ENCODE measurements around the gene ZNF732. TPM values are rescaled to one million over a fixed set of nuclear protein-coding genes. Genes with fewer than 3 reads are reported as not detected.
"Not testable (repeated sequence)": the region's sequence is repeated elsewhere in the genome, so short reads cannot be mapped to it uniquely, and the experiment has no call there.

The ZNF732 gene
- total and polyA plus RNA-seq, 3 experiments from 2014 or later, result not detected

DNA sequence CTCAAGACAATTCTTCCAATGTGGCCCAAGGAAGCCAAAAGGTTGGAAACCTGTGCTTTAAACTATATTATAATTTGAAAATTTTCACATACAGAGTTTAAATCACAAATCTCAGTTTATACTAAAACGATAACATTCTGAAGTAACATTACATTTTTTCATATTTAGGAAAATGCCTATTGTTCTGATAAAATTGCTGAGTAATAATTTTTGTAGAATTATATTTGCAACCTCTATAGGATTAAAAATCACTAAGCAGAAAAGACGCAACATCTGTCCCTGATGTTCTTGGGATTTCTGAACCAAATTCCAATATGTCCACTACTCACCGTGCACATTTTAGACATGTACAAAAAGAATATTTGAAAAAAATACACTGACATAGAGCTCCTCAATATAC is 10.5 kb downstream of the ZNF732 start:
- Histone ChIP-seq H3K4me3 (ENCODE audit: low read length) (no peak overlapping the region), H3K4me1 (ENCODE audit: insufficient read depth, low read length) (no peaks in the 10 kb centered on the region), H3K27me3 (ENCODE audit: insufficient read depth, low read length, poor library complexity, severe bottlenecking) (no peaks in the 10 kb centered on the region), H3K27ac (ENCODE audit: low read depth, low read length) (no peak overlapping the region), H3K36me3 (ENCODE audit: insufficient read depth, low read length) (no peaks in the 10 kb centered on the region), H3K9me3 (ENCODE audit: low read length) (no peaks in the 10 kb centered on the region)
- peaks cover 3 to 4% of the 10 kb centered on the region in 2 donors for H3K27me3 Mint-ChIP-seq
- peaks cover 3 to 10% (median 6%) of the 10 kb centered on the region in 5 donors for H3K9me3 Mint-ChIP-seq
- H3K27ac Mint-ChIP-seq, result no peak overlapping the region
- peaks cover 0 to 5% (median 0%) of the 10 kb centered on the region in 3 donors for H3K36me3 Mint-ChIP-seq
- H3K4me3 Mint-ChIP-seq, result no peak overlapping the region
- ChIA-PET CTCF (no interaction called here), POLR2A (no interaction called here)
- H3K4me1 Mint-ChIP-seq, result no peaks in the 10 kb centered on the region
- no peak for DNase-seq

DNA sequence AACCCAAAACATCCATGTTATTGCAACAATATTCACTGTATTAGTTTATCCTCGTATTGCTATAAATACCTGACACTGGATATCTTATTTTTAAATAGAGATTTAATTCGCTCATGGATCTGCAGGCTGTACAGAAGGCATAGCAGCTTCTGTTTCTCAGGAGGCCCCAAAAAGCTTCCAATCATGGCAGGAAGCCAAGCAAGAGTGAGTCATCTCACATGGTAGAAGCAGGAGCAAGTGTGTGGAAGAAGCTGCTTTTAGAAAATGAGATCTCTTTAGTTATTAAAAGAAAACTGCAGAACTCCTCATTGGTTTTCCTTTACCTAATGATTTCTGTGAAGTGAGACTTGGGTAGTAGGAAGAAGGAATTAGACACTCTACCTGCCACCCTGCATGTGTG is 16.4 kb downstream of the ZNF732 start:
- Mint-ChIP-seq H3K36me3 (peaks cover 0 to 26% (median 0%) of the 10 kb centered on the region in 3 donors), H3K9me3 (peaks cover 14 to 40% (median 30%) of the 10 kb centered on the region in 5 donors), H3K27ac (no peak overlapping the region), H3K27me3 (peaks cover 2 to 10% of the 10 kb centered on the region in 2 donors), H3K4me1 (no peaks in the 10 kb centered on the region), H3K4me3 (no peak overlapping the region)
- Histone ChIP-seq H3K4me3 (ENCODE audit: low read length) (no peak overlapping the region), H3K4me1 (ENCODE audit: insufficient read depth, low read length) (no peaks in the 10 kb centered on the region), H3K27ac (ENCODE audit: low read depth, low read length) (no peak overlapping the region), H3K9me3 (ENCODE audit: low read length) (no peaks in the 10 kb centered on the region), H3K27me3 (ENCODE audit: insufficient read depth, low read length, poor library complexity, severe bottlenecking) (no peaks in the 10 kb centered on the region), H3K36me3 (ENCODE audit: insufficient read depth, low read length) (no peaks in the 10 kb centered on the region)
- DNase-seq, result no peak
- ChIA-PET CTCF (no interaction called here), POLR2A (no interaction called here)

DNA sequence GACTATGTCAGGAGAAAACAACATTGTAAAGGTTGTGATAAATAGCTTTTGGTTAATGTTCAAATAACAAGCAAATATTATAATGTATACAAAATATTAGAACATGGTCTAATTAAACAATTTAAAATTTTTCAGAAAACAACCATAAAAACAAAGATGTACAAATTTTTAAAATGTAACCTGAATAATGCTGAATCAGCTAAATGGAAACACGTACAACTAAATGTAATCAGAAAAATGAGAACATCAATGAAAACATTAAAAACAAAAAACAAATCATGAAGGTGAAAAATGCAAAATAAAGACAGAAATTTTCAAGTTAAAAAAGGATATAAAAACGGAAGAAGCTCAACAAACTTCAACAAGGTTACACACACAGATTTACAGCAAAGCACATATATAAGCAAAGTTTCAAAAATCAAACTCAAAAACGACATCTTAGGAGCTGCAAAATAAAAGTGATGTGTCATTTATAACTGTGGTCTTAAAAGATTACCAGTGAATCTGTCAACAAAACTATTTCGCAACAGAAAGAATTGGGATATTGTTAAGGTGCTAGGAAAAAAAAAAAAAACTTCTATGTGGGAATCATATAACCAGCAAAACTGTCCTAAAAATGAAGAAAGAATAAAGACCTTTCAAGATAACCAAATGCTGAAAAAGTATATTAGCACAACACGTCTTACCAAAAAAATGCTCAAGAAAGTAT is 31.8 kb downstream of the ZNF732 start:
- DNase-seq, result no peak
- Histone ChIP-seq H3K4me3 (ENCODE audit: low read length) (no peak overlapping the region), H3K27me3 (ENCODE audit: insufficient read depth, low read length, poor library complexity, severe bottlenecking) (no peaks in the 10 kb centered on the region), H3K36me3 (ENCODE audit: insufficient read depth, low read length) (no peaks in the 10 kb centered on the region), H3K27ac (ENCODE audit: low read depth, low read length) (no peak overlapping the region), H3K9me3 (ENCODE audit: low read length) (peaks cover 21% of the 10 kb centered on the region), H3K4me1 (ENCODE audit: insufficient read depth, low read length) (no peaks in the 10 kb centered on the region)
- Mint-ChIP-seq H3K4me1 (no peaks in the 10 kb centered on the region), H3K36me3 (peaks cover 0 to 28% (median 20%) of the 10 kb centered on the region in 3 donors), H3K27ac (no peak overlapping the region), H3K9me3 (peaks cover 60 to 86% (median 78%) of the 10 kb centered on the region in 5 donors), H3K27me3 (peaks cover 0 to 8% of the 10 kb centered on the region in 2 donors), H3K4me3 (no peak overlapping the region)
- ChIA-PET POLR2A (no interaction called here), CTCF (no interaction called here)

DNA sequence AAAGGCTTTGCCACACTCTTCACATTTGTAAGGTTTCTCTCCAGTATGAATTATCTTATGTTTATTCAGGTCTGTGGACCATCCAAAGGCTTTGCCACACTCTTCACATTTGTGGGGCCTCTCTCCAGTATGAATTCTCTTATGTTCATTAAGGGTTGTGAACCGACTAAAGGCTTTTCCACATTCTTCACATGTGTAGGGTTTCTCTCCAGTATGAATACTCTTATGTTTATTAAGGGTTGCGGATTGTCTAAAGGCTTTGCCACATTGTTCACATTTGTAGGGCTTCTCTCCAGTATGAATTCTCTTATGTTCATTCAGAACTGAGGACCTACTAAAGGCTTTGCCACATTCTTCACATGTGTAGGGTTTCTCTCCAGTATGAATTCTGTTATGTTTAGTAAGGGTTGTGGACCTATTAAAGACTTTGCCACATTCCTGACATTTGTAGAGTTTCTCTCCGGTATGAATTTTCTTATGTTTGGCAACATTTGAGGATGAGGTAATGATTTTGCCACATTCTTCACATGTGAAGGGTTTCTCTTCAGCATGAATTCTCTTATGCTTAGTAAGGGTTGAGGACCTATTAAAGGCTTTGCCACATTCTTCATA is 33.7 kb downstream of the ZNF732 start:
- Mint-ChIP-seq H3K27ac (no peak overlapping the region), H3K36me3 (peaks cover 0 to 21% (median 20%) of the 10 kb centered on the region in 3 donors), H3K27me3 (peaks cover 0 to 8% of the 10 kb centered on the region in 2 donors), H3K9me3 (peaks cover 43 to 81% (median 67%) of the 10 kb centered on the region in 5 donors), H3K4me1 (no peaks in the 10 kb centered on the region), H3K4me3 (no peak overlapping the region)
- no peaks in the 10 kb centered on the region for H3K4me1 ChIP-seq (ENCODE audit: insufficient read depth, low read length)
- no peak overlapping the region for H3K27ac ChIP-seq (ENCODE audit: low read depth, low read length)
- H3K9me3 ChIP-seq (ENCODE audit: low read length), result peaks cover 21% of the 10 kb centered on the region
- H3K36me3 ChIP-seq (ENCODE audit: insufficient read depth, low read length), result no peaks in the 10 kb centered on the region
- CTCF ChIA-PET, result no interaction called here
- H3K4me3 ChIP-seq (ENCODE audit: low read length), result no peak overlapping the region
- POLR2A ChIA-PET, result no interaction called here
- DNase-seq, result no peak
- no peaks in the 10 kb centered on the region for H3K27me3 ChIP-seq (ENCODE audit: insufficient read depth, low read length, poor library complexity, severe bottlenecking)

DNA sequence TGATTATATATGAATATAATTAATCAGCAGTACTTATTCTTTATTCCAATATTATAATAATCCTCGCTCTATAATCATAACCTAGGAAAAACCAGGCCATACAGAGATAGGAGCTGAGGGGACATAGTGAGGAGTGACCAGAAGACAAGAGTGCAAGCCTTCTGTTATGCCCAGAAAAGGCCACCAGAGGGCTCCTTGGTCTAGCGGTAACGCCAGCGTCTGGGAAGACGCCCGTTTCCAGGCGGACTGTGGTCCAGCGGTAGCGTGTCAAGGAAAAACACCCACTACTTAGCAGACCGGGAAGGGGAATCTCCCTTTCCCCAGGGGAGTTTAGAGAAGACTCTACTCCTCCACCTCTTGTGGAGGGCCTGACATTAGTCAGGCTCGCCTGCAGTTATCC is 46.0 kb downstream of the ZNF732 start:
- H3K4me3 ChIP-seq (ENCODE audit: low read length); H3K36me3 ChIP-seq (ENCODE audit: insufficient read depth, low read length); H3K4me1 Mint-ChIP-seq; H3K27me3 Mint-ChIP-seq; H3K27me3 ChIP-seq (ENCODE audit: insufficient read depth, low read length, poor library complexity, severe bottlenecking); H3K27ac ChIP-seq (ENCODE audit: low read depth, low read length); H3K27ac Mint-ChIP-seq; H3K4me3 Mint-ChIP-seq; CTCF ChIA-PET; POLR2A ChIA-PET; H3K4me1 ChIP-seq (ENCODE audit: insufficient read depth, low read length); DNase-seq: not testable (repeated sequence)
- peaks cover 27% of the 10 kb centered on the region for H3K9me3 ChIP-seq (ENCODE audit: low read length)
- H3K9me3 Mint-ChIP-seq, result peaks cover 70 to 93% (median 78%) of the 10 kb centered on the region in 5 donors
- H3K36me3 Mint-ChIP-seq, result peaks cover 6 to 51% (median 15%) of the 10 kb centered on the region in 3 donors

DNA sequence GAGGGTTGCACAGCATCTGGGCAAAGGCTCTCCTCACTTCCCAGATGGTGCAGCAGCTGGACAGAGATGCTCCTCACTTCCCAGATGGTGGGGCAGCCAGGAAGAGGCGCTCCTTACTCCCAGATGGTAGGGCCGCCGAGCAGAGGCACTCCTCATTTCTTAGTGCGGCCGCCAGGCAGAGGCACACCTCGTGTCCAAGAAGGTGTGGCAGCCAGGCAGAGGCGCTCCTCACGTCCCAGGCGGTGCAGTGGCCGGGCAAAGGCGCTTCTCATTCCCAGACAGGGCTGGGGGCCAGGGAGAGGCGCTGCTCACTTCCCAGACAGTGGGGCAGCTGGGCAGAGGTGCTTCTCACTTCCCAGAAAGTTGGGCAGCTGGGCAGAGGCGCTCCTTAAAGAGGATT is 48.8 kb downstream of the ZNF732 start:
- POLR2A ChIA-PET, result no interaction called here
- Histone ChIP-seq H3K9me3 (ENCODE audit: low read length) (peaks cover 34% of the 10 kb centered on the region), H3K27me3 (ENCODE audit: insufficient read depth, low read length, poor library complexity, severe bottlenecking) (no peaks in the 10 kb centered on the region), H3K27ac (ENCODE audit: low read depth, low read length) (no peak overlapping the region), H3K4me1 (ENCODE audit: insufficient read depth, low read length) (no peaks in the 10 kb centered on the region), H3K4me3 (ENCODE audit: low read length) (no peak overlapping the region), H3K36me3 (ENCODE audit: insufficient read depth, low read length) (no peaks in the 10 kb centered on the region)
- no peak for DNase-seq
- Mint-ChIP-seq H3K9me3 (peaks cover 70 to 94% (median 80%) of the 10 kb centered on the region in 5 donors), H3K4me1 (no peaks in the 10 kb centered on the region), H3K27me3 (peaks cover 0 to 7% of the 10 kb centered on the region in 2 donors), H3K36me3 (peaks cover 3 to 56% (median 21%) of the 10 kb centered on the region in 3 donors), H3K27ac (no peak overlapping the region), H3K4me3 (no peak overlapping the region)
- CTCF ChIA-PET, result no interaction called here

DNA sequence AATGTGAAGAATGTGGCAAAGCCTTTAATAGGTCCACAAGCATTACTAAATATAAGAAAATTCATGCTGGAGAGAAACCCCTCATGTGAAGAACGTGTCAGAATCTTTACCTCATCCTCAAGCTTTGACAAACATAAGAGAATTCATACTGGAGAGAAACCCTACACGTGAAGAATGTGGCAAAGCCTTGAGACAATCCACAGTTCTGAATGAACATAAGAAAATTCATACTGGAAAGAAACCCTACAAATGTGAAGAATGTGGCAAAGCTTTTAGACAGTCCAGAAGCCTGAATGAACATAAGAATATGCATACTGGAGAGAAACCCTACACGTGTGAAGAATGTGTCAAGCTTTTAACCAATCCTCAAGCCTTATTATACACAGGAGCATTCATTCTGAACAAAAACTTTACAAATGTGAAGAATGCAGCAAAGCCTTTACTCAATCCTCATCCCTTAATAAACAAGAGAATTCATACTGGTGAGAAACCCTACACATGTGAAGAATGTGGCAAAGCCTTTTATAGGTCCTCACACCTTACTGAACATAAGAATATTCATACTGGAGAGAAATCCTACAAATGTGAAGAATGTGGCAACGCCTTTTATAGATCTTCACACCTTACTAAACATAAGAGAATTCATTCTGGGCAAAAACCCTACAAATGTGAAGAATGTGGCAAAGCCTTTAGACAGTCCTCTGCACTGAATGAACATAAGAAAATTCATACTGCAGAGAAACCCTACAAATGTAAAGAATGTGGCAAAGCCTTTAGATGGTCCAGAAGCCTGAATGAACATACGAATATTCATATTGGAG is 51.1 kb downstream of the ZNF732 start:
- peaks cover 24% of the 10 kb centered on the region for H3K9me3 ChIP-seq (ENCODE audit: low read length)
- DNase-seq, result no peak
- H3K36me3 ChIP-seq (ENCODE audit: insufficient read depth, low read length), result no peaks in the 10 kb centered on the region
- H3K4me3 ChIP-seq (ENCODE audit: low read length), result no peak overlapping the region
- no peaks in the 10 kb centered on the region for H3K27me3 ChIP-seq (ENCODE audit: insufficient read depth, low read length, poor library complexity, severe bottlenecking)
- H3K27me3 Mint-ChIP-seq, result no peaks in the 10 kb centered on the region
- ChIA-PET CTCF (no interaction called here), POLR2A (no interaction called here)
- peaks cover 65 to 86% (median 68%) of the 10 kb centered on the region in 5 donors for H3K9me3 Mint-ChIP-seq
- H3K36me3 Mint-ChIP-seq, result peaks cover 5 to 46% (median 17%) of the 10 kb centered on the region in 3 donors
- H3K4me1 ChIP-seq (ENCODE audit: insufficient read depth, low read length), result no peaks in the 10 kb centered on the region
- no peak overlapping the region for H3K27ac ChIP-seq (ENCODE audit: low read depth, low read length)
- H3K4me3 Mint-ChIP-seq, result no peak overlapping the region
- no peak overlapping the region for H3K27ac Mint-ChIP-seq
- no peaks in the 10 kb centered on the region for H3K4me1 Mint-ChIP-seq

DNA sequence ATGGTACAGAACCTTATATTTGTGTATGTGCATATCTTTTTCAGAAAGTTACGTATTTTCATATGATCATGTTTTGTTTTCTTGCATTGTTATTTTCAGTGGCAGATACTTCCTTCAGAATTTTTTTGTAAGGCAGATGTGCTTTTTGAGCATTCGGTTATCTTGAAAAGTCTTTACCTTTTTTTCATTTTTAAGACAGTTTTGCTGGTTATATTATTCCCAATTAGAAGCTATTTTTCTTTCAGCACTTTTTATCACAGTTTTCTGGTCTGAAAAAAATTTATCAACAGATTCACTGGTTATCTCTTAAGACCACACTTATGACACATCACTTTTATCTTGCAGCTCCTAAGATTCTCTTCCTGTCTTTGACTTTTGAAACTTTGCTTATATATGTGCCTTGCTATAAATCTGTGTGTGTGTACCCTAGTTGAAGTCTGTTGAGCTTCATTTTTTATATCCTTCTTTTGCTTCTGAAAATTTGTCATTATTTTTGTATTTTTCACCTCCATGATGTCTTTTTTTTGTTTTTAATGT is 53.1 kb downstream of the ZNF732 start:
- POLR2A ChIA-PET, result no interaction called here
- no peak overlapping the region for H3K27ac Mint-ChIP-seq
- no peaks in the 10 kb centered on the region for H3K36me3 ChIP-seq (ENCODE audit: insufficient read depth, low read length)
- no peaks in the 10 kb centered on the region for H3K27me3 Mint-ChIP-seq
- no peaks in the 10 kb centered on the region for H3K4me1 Mint-ChIP-seq
- CTCF ChIA-PET, result no interaction called here
- H3K4me3 Mint-ChIP-seq, result no peak overlapping the region
- DNase-seq, result no peak
- peaks cover 19% of the 10 kb centered on the region for H3K9me3 ChIP-seq (ENCODE audit: low read length)
- peaks cover 63 to 87% (median 69%) of the 10 kb centered on the region in 5 donors for H3K9me3 Mint-ChIP-seq
- no peak overlapping the region for H3K4me3 ChIP-seq (ENCODE audit: low read length)
- H3K27ac ChIP-seq (ENCODE audit: low read depth, low read length), result no peak overlapping the region
- peaks cover 5 to 57% (median 17%) of the 10 kb centered on the region in 3 donors for H3K36me3 Mint-ChIP-seq
- H3K4me1 ChIP-seq (ENCODE audit: insufficient read depth, low read length), result no peaks in the 10 kb centered on the region
- no peaks in the 10 kb centered on the region for H3K27me3 ChIP-seq (ENCODE audit: insufficient read depth, low read length, poor library complexity, severe bottlenecking)

Data from CD8-positive, alpha-beta memory T cell (primary cell).